Kidney (tissue), 14 donors: ENCODE results near the gene TTR. TPM values are rescaled to one million over a fixed set of nuclear protein-coding genes. Genes with fewer than 3 reads are reported as not detected.

Experiments used
- DNase-seq, 5 donors: peaks; one replicate each; pipeline ENCODE4 v3.0.0-alpha.2; 2013 to 2020
- FAIRE-seq: peaks from 2 replicates; lab custom pipeline; 2012; peaks lifted over from hg19 to GRCh38; lab: Jason Lieb, UNC
- H3K27ac ChIP-seq, 2 donors: one replicate each; pipeline ENCODE4 v1.7.0; 2013; ENCODE audit warnings: low read depth in 2 of 2, low read length in 2 of 2, inconsistent platforms in 1 of 2
- H3K27me3 ChIP-seq: one replicate; pipeline ENCODE4 v1.7.1; 2013; ENCODE audit warnings: low read length, inconsistent platforms; ENCODE audit not compliant: control insufficient read depth, insufficient read depth
- H3K36me3 ChIP-seq, 3 donors: one replicate each; pipeline versions ENCODE4 v1.7.0 to v1.7.1; 2013; ENCODE audit warnings: low read length in 3 of 3, control low read depth in 1 of 3, inconsistent platforms in 1 of 3; ENCODE audit not compliant: insufficient read depth in 3 of 3, control insufficient read depth in 2 of 3
- H3K4me1 ChIP-seq, 3 donors: one replicate each; pipeline versions ENCODE4 v1.7.0 to v1.7.1; 2013; ENCODE audit warnings: low read length in 3 of 3, inconsistent platforms in 1 of 3, low read depth in 1 of 3; ENCODE audit not compliant: control insufficient read depth in 2 of 3, insufficient read depth in 2 of 3
- H3K4me3 ChIP-seq, 3 donors: one replicate each; pipeline versions ENCODE4 v1.7.0 to v1.8.1; 2013; ENCODE audit warnings: low read length in 3 of 3, control low read depth in 1 of 3, inconsistent platforms in 1 of 3
- H3K9ac ChIP-seq, 3 donors: one replicate each; pipeline versions ENCODE4 v1.7.0 to v1.7.1; 2013; ENCODE audit warnings: low read length in 3 of 3, control low read depth in 1 of 3, inconsistent platforms in 1 of 3
- H3K9me3 ChIP-seq, 3 donors: one replicate each; pipeline versions ENCODE4 v1.7.0 to v1.7.1; 2013; ENCODE audit warnings: low read length in 3 of 3, control low read depth in 1 of 3, inconsistent platforms in 1 of 3; ENCODE audit not compliant: control insufficient read depth in 2 of 3, insufficient read depth in 1 of 3
- CTCF ChIP-seq: IDR thresholded peaks from 3 replicates; pipeline ENCODE4 v1.5.1; 2012; ENCODE audit warnings: mild to moderate bottlenecking, moderate library complexity, borderline replicate concordance; ENCODE audit not compliant: insufficient read depth; ENCODE audit errors: extremely low read depth
- intact Hi-C: fragments of 100-400 bp; cut with DNase I; formaldehyde crosslinking; loops from one replicate; pipeline ENCODE4 v1.11.1; 2022
- polyA plus RNA-seq: library from polyadenylated mRNA; stranded (reverse); fragments of 350-450 nt; fragmentation: Illumina TruSeq; extraction: RNeasy Lipid Tissue Mini Kit (QIAGEN cat#74804); gene quantifications from one replicate; pipeline ENCODE4 v1.2.3, GENCODE V29; 2014; ENCODE audit warnings: low read depth, low replicate concordance; ENCODE audit not compliant: insufficient read depth
- total RNA-seq: library from RNA; stranded (reverse); fragmentation: NEBNext Ultra II Directional; extraction: Animal tissue kit (Norgen Biotek cat#: 25700); gene quantifications from one replicate; pipeline ENCODE4 v1.2.1, GENCODE V29; 2021
- donor health status: control.
- donor health status: control.
- donor health status: control.
- donor health status: control.
- donor health status: control.
- donor health status: DM: yes; HTN: yes; CAD: no.
- donor health status: Normal renal cell carcinoma (clear cell type).

TTR gene
- total and polyA plus RNA-seq, 2 donors from 2014 or later = 4.4 TPM; not detected in 1

- Histone ChIP-seq H3K36me3 (no peaks in the 10 kb centered on the region), H3K27ac (no peak overlapping the region), H3K4me1 (no peaks in the 10 kb centered on the region), H3K4me3 (no peak overlapping the region), H3K9ac (no peak overlapping the region), H3K27me3 (no peaks in the 10 kb centered on the region), H3K9me3 (no peaks in the 10 kb centered on the region)
- DNase-seq = no peak
- intact Hi-C loops = no loop called here
- no peak for TF ChIP-seq CTCF
- FAIRE-seq = no peak
Measured at GRCh38 chr18:31634331-31634713, 42.6 kb downstream of the TTR start.

- no peaks in the 10 kb centered on the region for H3K4me1 ChIP-seq
- intact Hi-C loops = no loop called here
- no peak overlapping the region for H3K9ac ChIP-seq
- no peaks in the 10 kb centered on the region for H3K9me3 ChIP-seq
- H3K27ac ChIP-seq = no peak overlapping the region
- no peak overlapping the region for H3K4me3 ChIP-seq
- H3K27me3 ChIP-seq = no peaks in the 10 kb centered on the region
- no peak for TF ChIP-seq CTCF
- FAIRE-seq (no peak), DNase-seq (no peak)
- no peaks in the 10 kb centered on the region for H3K36me3 ChIP-seq
Measured at GRCh38 chr18:31636387-31636786, 44.7 kb downstream of the TTR start.

GRCh38 chr18:31637445-31637844 is 45.8 kb downstream of the TTR start:
- Histone ChIP-seq H3K27ac (no peak overlapping the region), H3K4me1 (no peaks in the 10 kb centered on the region), H3K9me3 (no peaks in the 10 kb centered on the region), H3K4me3 (no peak overlapping the region), H3K36me3 (no peaks in the 10 kb centered on the region), H3K27me3 (no peaks in the 10 kb centered on the region), H3K9ac (no peak overlapping the region)
- intact Hi-C loops = no loop called here
- FAIRE-seq = no peak
- DNase-seq = no peak
- TF ChIP-seq CTCF = no peak

- intact Hi-C loops = no loop called here
- FAIRE-seq (no peak), DNase-seq (no peak)
- Histone ChIP-seq H3K36me3 (no peaks in the 10 kb centered on the region), H3K9me3 (no peaks in the 10 kb centered on the region), H3K27ac (no peak overlapping the region), H3K27me3 (no peaks in the 10 kb centered on the region), H3K4me1 (no peaks in the 10 kb centered on the region), H3K9ac (no peak overlapping the region), H3K4me3 (no peak overlapping the region)
- no peak for TF ChIP-seq CTCF
Measured at GRCh38 chr18:31643003-31643402, 51.3 kb downstream of the TTR start.
